H1 (cell line): ENCODE data around the gene AIFM3. TPM values are rescaled to one million over a fixed set of nuclear protein-coding genes. Genes with fewer than 3 reads are reported as not detected.

Experiments
- CTCF ChIA-PET: fragments of 300-600 bp; sonication (Branson Sonifier 250); formaldehyde crosslinking; loops from one replicate; lab custom pipeline; 2021; ENCODE audit not compliant: partially characterized antibody; lab: Charles Lee
- POLR2A ChIA-PET: fragments of 300-600 bp; sonication (Branson Sonifier 250); formaldehyde crosslinking; loops from one replicate; lab custom pipeline; 2021; ENCODE audit warnings: inconsistent platforms; ENCODE audit not compliant: partially characterized antibody; lab: Charles Lee
- DNase-seq, 2 experiments: peaks; one replicate each; pipeline versions ENCODE4 v3.0.0 to v3.0.0-alpha.2; 2010 to 2022; ENCODE audit warnings: low spot score in 2 of 2, low read depth in 1 of 2, mixed read lengths in 1 of 2
- FAIRE-seq: peaks from 2 replicates; lab custom pipeline; 2011; peaks lifted over from hg19 to GRCh38; lab: Jason Lieb, UNC
- H2AFZ ChIP-seq: 2 replicates; pipeline ENCODE4 v1.8.1; 2012; ENCODE audit warnings: low read length, inconsistent platforms
- H2AK5ac ChIP-seq: 2 replicates; pipeline ENCODE4 v1.6.1; 2013; ENCODE audit warnings: low read depth, low read length
- H2BK120ac ChIP-seq: replicated peaks from 2 replicates; pipeline ENCODE3; 2013; ENCODE audit warnings: low read depth, low read length, inconsistent platforms
- H2BK12ac ChIP-seq: 2 replicates; pipeline ENCODE4 v1.6.1; 2013; ENCODE audit warnings: low read depth, low read length
- H2BK15ac ChIP-seq: 2 replicates; pipeline ENCODE4 v1.6.1; 2013; ENCODE audit warnings: low read length
- H2BK20ac ChIP-seq: 2 replicates; pipeline ENCODE4 v1.6.1; 2013; ENCODE audit warnings: low read length
- H2BK5ac ChIP-seq: 2 replicates; pipeline ENCODE4 v1.6.1; 2013; ENCODE audit warnings: low read depth, low read length
- H3K14ac ChIP-seq: 2 replicates; pipeline ENCODE4 v1.6.1; 2013; ENCODE audit warnings: inconsistent platforms; ENCODE audit not compliant: insufficient read length
- H3K18ac ChIP-seq: 2 replicates; pipeline ENCODE4 v1.6.1; 2013; ENCODE audit warnings: low read length; ENCODE audit errors: extremely low read depth
- H3K23ac ChIP-seq: 2 replicates; pipeline ENCODE4 v1.6.1; 2013; ENCODE audit warnings: inconsistent platforms; ENCODE audit not compliant: insufficient read length
- H3K23me2 ChIP-seq: 2 replicates; pipeline ENCODE4 v1.6.1; 2013; ENCODE audit warnings: low read depth, low read length
- H3K27ac ChIP-seq: 2 replicates; pipeline ENCODE4 v1.6.1; 2011; ENCODE audit warnings: low read depth, low read length, inconsistent platforms
- H3K27me3 ChIP-seq, 4 experiments: replicated peaks in 1 of 4; 1 replicate in 1 of 4; 2 replicates in 3 of 4; pipeline versions ENCODE4 v1.6.1 to v1.8.1; 2011 to 2013; ENCODE audit warnings: low read length in 3 of 4, mild to moderate bottlenecking in 3 of 4, inconsistent platforms in 2 of 4, mixed read lengths in 2 of 4, moderate library complexity in 1 of 4; ENCODE audit not compliant: control insufficient read depth in 3 of 4, insufficient read depth in 3 of 4; ENCODE audit errors: extremely low read depth in 1 of 4
- H3K36me3 ChIP-seq, 4 experiments: 2 replicates each; pipeline versions ENCODE4 v1.6.1 to v1.8.1; 2011 to 2013; ENCODE audit warnings: mild to moderate bottlenecking in 4 of 4, low read length in 3 of 4, moderate library complexity in 2 of 4, control low read depth in 1 of 4, inconsistent platforms in 1 of 4; ENCODE audit not compliant: insufficient read depth in 4 of 4, control insufficient read depth in 2 of 4
- H3K4ac ChIP-seq: replicated peaks from 2 replicates; pipeline ENCODE3; 2013; ENCODE audit warnings: low read length, low read depth, mixed read lengths, inconsistent platforms; ENCODE audit not compliant: insufficient read length
- H3K4me1 ChIP-seq, 4 experiments: replicated peaks in 1 of 4; 1 replicate in 1 of 4; 2 replicates in 3 of 4; pipeline versions ENCODE4 v1.6.1 to v1.8.1; 2011 to 2013; ENCODE audit warnings: low read length in 3 of 4, inconsistent platforms in 2 of 4, mixed read lengths in 1 of 4; ENCODE audit not compliant: insufficient read depth in 4 of 4, control insufficient read depth in 3 of 4
- H3K4me2 ChIP-seq, 2 experiments: 2 replicates each; pipeline versions ENCODE4 v1.6.1 to v1.8.1; 2011 to 2013; ENCODE audit warnings: low read depth in 2 of 2, low read length in 2 of 2, control low read depth in 1 of 2, inconsistent platforms in 1 of 2, mild to moderate bottlenecking in 1 of 2; ENCODE audit not compliant: insufficient read depth in 1 of 2
- H3K4me3 ChIP-seq, 4 experiments: fragments of 200-600, 300-600 bp in 1 of 4; sonication (generic), shearing (Covaris generic), sonication (Bioruptor Twin) in 1 of 4; 2 replicates each; pipeline versions ENCODE4 v1.5.1 to v1.8.1; 2011 to 2016; ENCODE audit warnings: low read length in 4 of 4, low read depth in 3 of 4, control low read depth in 2 of 4, inconsistent platforms in 2 of 4, mild to moderate bottlenecking in 2 of 4, mixed read lengths in 1 of 4, moderate library complexity in 1 of 4; ENCODE audit not compliant: insufficient read depth in 2 of 4; ENCODE audit errors: extremely low read depth in 1 of 4
- H3K56ac ChIP-seq: replicated peaks from 2 replicates; pipeline ENCODE3; 2013; ENCODE audit warnings: low read depth, mild to moderate bottlenecking, mixed read lengths, low read length, inconsistent platforms; ENCODE audit not compliant: insufficient read length
- H3K79me1 ChIP-seq: 2 replicates; pipeline ENCODE4 v1.6.1; 2013; ENCODE audit warnings: low read depth, low read length, control low read depth
- H3K79me2 ChIP-seq, 2 experiments: 2 replicates each; pipeline versions ENCODE4 v1.6.1 to v1.8.1; 2012 to 2013; ENCODE audit warnings: low read length in 2 of 2, mild to moderate bottlenecking in 2 of 2, inconsistent platforms in 1 of 2; ENCODE audit not compliant: insufficient read depth in 2 of 2, control insufficient read depth in 1 of 2
- H3K9ac ChIP-seq, 4 experiments: replicated peaks in 1 of 4; 1 replicate in 1 of 4; 2 replicates in 3 of 4; pipeline versions ENCODE4 v1.6.1 to v1.8.1; 2011 to 2013; ENCODE audit warnings: low read depth in 3 of 4, low read length in 3 of 4, control low read depth in 2 of 4, mild to moderate bottlenecking in 2 of 4, moderate library complexity in 2 of 4, inconsistent platforms in 1 of 4; ENCODE audit errors: extremely low read depth in 1 of 4
- H3K9me3 ChIP-seq, 2 experiments: 2 replicates each; pipeline versions ENCODE4 v1.6.1 to v1.8.1; 2012 to 2013; ENCODE audit warnings: mild to moderate bottlenecking in 2 of 2, moderate library complexity in 2 of 2, control low read depth in 1 of 2, inconsistent platforms in 1 of 2, low read depth in 1 of 2, low read length in 1 of 2, mixed read lengths in 1 of 2; ENCODE audit not compliant: insufficient read depth in 2 of 2
- H4K20me1 ChIP-seq, 2 experiments: replicated peaks in 1 of 2; 2 replicates each; pipeline versions ENCODE3 to v1.8.1; 2011 to 2013; ENCODE audit warnings: inconsistent platforms in 2 of 2, low read length in 2 of 2, mild to moderate bottlenecking in 1 of 2; ENCODE audit not compliant: insufficient read depth in 2 of 2, control insufficient read depth in 1 of 2
- H4K5ac ChIP-seq: 2 replicates; pipeline ENCODE4 v1.6.1; 2013; ENCODE audit warnings: low read length, low read depth, mixed read lengths, inconsistent platforms; ENCODE audit not compliant: insufficient read length
- H4K8ac ChIP-seq: 2 replicates; pipeline ENCODE4 v1.8.0; 2013; ENCODE audit warnings: mild to moderate bottlenecking, moderate library complexity, low read length, inconsistent platforms; ENCODE audit not compliant: insufficient read depth; ENCODE audit errors: extremely low read depth
- H4K91ac ChIP-seq: replicated peaks from 2 replicates; pipeline ENCODE3; 2013; ENCODE audit warnings: low read length, mixed read lengths, inconsistent platforms; ENCODE audit not compliant: insufficient read length
- ATF2 ChIP-seq: IDR thresholded peaks from 2 replicates; pipeline ENCODE4 v1.6.1; 2012; ENCODE audit warnings: low read length, inconsistent platforms
- BRCA1 ChIP-seq: IDR thresholded peaks from 2 replicates; pipeline ENCODE4 v1.6.1; 2012; ENCODE audit warnings: low read depth, low read length, improper control_type of control experiment
- CTCF ChIP-seq, 3 experiments: IDR thresholded peaks; 1 replicate in 2 of 3; 2 replicates in 1 of 3; pipeline versions ENCODE4 v1.5.1 to v1.6.1; 2011; ENCODE audit warnings: low read length in 3 of 3, mild to moderate bottlenecking in 3 of 3, inconsistent platforms in 2 of 3, low read depth in 1 of 3, moderate library complexity in 1 of 3; ENCODE audit not compliant: insufficient read depth in 1 of 3; ENCODE audit errors: control extremely low read depth in 1 of 3
- MAX ChIP-seq: IDR thresholded peaks from 2 replicates; pipeline ENCODE4 v1.6.1; 2012; ENCODE audit warnings: inconsistent platforms
- NRF1 ChIP-seq: IDR thresholded peaks from 2 replicates; pipeline ENCODE4 v1.6.1; 2011; ENCODE audit warnings: mild to moderate bottlenecking, low read depth, low read length, improper control_type of control experiment
- POLR2AphosphoS5 ChIP-seq: IDR thresholded peaks from 2 replicates; pipeline ENCODE4 v1.6.1; 2011; ENCODE audit warnings: low read depth, low read length
- RBBP5 ChIP-seq: IDR thresholded peaks from 2 replicates; pipeline ENCODE4 v1.7.1; 2012; ENCODE audit warnings: low read depth, mild to moderate bottlenecking, inconsistent platforms, low read length, moderate library complexity, borderline replicate concordance
- SP4 ChIP-seq: IDR thresholded peaks from 2 replicates; pipeline ENCODE4 v1.6.1; 2012; ENCODE audit warnings: low read length, inconsistent platforms
- TAF1 ChIP-seq: IDR thresholded peaks from 2 replicates; pipeline ENCODE4 v1.6.1; 2011; ENCODE audit warnings: mild to moderate bottlenecking, low read depth, low read length
- WGBS, 2 experiments: shearing (Covaris generic) in 1 of 2; methylation state at CpG; one replicate each; pipeline versions ENCODE4 v1.1.6 to v1.1.7; 2013 to 2015; ENCODE audit warnings: low lambda C conversion rate in 2 of 2, mixed read lengths in 2 of 2, inconsistent platforms in 1 of 2, low coverage in 1 of 2, missing lambda C conversion rate in 1 of 2; ENCODE audit not compliant: insufficient replicate concordance in 2 of 2, insufficient coverage in 1 of 2, insufficient read length in 1 of 2; ENCODE audit errors: extremely low coverage in 1 of 2, missing lambda C conversion rate in 1 of 2; 5-methylcytosine and 5-hydroxymethylcytosine counted together
- polyA plus RNA-seq, 7 experiments: library from polyadenylated mRNA; depleted of rRNA in 3 of 7; stranded (reverse) in 5 of 7; unstranded in 2 of 7; fragments of >200 nt in 5 of 7; fragments of 200-250 nt in 2 of 7; gene quantifications; 1 replicate in 5 of 7; 2 replicates in 1 of 7; 4 replicates in 1 of 7; pipeline versions ENCODE4 v1.2.1 to v1.2.3, GENCODE V29; 2011 to 2013; ENCODE audit warnings: missing spikeins in 2 of 7, mixed read lengths in 2 of 7
- total RNA-seq: library from RNA; stranded (reverse); fragmentation: NEBNext Ultra II Directional; extraction: Animal tissue kit (Norgen Biotek cat#: 25700); gene quantifications from 2 replicates; pipeline ENCODE4 v1.2.1, GENCODE V29; 2021

AIFM3 gene
- total and polyA plus RNA-seq, 2 of the 8 experiments (the other 6 are each of a cell fraction or from before 2014, with no cell fraction given): 0.86 to 1.4 TPM

- no peak overlapping the region for H3K9ac ChIP-seq
- POLR2A ChIA-PET: no interaction called here
These were observed 37.1 kb upstream of the AIFM3 start for GRCh38 chr22:20930004-20930403.

More at GRCh38 chr22:20930004-20930403, 37.1 kb upstream of the AIFM3 start:
- Histone ChIP-seq H3K27me3 (no peaks in the 10 kb centered on the region), H2BK12ac (no peak overlapping the region), H3K36me3 (peaks cover 0 to 15% (median 10%) of the 10 kb centered on the region in 4 experiments; a peak in 5 of 8 replicates), H4K91ac (no peak overlapping the region), H3K4me1 (peaks cover 0 to 9% (median 5%) of the 10 kb centered on the region in 4 experiments; a peak in 4 of 7 replicates), H3K23ac (no peak overlapping the region), H4K20me1 (peaks cover 29 to 30% of the 10 kb centered on the region in 2 experiments), H3K4me3 (no peak overlapping the region), H2AFZ (no peak overlapping the region), H2AK5ac (no peak overlapping the region), H4K5ac (no peak overlapping the region), H2BK20ac (no peak overlapping the region), H3K56ac (no peak overlapping the region), H3K4ac (no peak overlapping the region), H3K79me1 (peaks cover 12% of the 10 kb centered on the region), H3K23me2 (peaks cover 1% of the 10 kb centered on the region; the same call in 1 of the 2 replicates), H3K18ac (no peak overlapping the region), H3K4me2 (no peak overlapping the region), H2BK120ac (no peak overlapping the region), H3K14ac (no peak overlapping the region), H3K79me2 (peaks cover 63 to 98% of the 10 kb centered on the region in 2 experiments), H3K27ac (no peak overlapping the region), H4K8ac (no peak overlapping the region), H3K9me3 (no peaks in the 10 kb centered on the region), H2BK15ac (no peak overlapping the region), H2BK5ac (no peak overlapping the region)
- WGBS, 2 experiments: 95% methylated on average over 1 of the region's 1 CpG; no CpG with 5 or more reads in 1 of the 2 experiments
- FAIRE-seq: no peak
- DNase-seq: no peak
- TF ChIP-seq CTCF (IDR thresholded peaks at IDR 0.05; ENCODE audit: control extremely low read depth in 1 of 3, insufficient read depth in 1 of 3, low read depth in 1 of 3, low read length in 3 of 3): no peak
- TF ChIP-seq MAX: no peak
- TF ChIP-seq NRF1: no peak
- TF ChIP-seq POLR2AphosphoS5: no peak
- TF ChIP-seq TAF1: no peak
- TF ChIP-seq SP4: no peak
- TF ChIP-seq RBBP5: no peak
- TF ChIP-seq BRCA1: no peak
- TF ChIP-seq ATF2: no peak
- CTCF ChIA-PET: interaction anchor here (0.6 kb wide), 1 partner anchor 28 kb away, joined by 4 read pairs; no protein-coding TSS in a partner anchor
